ENCODE measurements around the gene CACNA1I. TPM values are rescaled to one million over a fixed set of nuclear protein-coding genes. Genes with fewer than 3 reads are reported as not detected.

The CACNA1I gene
- total RNA-seq, 1 experiment from 2014 or later: 2.1 TPM

DNA sequence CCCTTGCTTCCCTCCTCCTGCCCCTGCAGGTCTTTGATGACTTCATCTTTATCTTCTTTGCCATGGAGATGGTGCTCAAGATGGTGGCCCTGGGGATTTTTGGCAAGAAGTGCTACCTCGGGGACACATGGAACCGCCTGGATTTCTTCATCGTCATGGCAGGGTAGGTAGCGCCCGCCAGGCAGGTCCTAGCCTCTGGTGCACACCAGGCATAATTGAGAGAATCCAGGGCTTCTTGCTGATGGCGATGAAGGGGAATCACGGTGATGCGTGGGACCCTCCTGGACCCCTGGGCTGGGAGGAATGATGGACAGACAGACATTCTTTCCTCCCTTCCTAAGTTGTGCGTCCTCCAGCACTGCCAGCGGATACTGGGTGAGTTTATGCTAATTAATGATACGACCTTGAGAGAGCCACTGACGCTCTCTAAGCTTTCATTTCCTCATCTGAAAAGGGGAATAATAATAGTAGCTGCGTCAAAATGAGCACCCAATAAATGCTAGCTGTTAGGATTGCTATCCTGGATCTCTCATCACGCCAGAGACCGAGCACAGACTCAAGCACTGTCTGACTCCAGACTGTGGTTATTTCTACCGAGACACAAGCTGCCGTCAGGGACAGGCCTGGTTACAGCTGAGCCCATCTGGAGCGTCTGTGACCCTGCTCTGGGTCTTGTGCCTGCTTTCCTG is 30.1 kb downstream of the CACNA1I start (continued):
- TF ChIP-seq, protein P1, sequence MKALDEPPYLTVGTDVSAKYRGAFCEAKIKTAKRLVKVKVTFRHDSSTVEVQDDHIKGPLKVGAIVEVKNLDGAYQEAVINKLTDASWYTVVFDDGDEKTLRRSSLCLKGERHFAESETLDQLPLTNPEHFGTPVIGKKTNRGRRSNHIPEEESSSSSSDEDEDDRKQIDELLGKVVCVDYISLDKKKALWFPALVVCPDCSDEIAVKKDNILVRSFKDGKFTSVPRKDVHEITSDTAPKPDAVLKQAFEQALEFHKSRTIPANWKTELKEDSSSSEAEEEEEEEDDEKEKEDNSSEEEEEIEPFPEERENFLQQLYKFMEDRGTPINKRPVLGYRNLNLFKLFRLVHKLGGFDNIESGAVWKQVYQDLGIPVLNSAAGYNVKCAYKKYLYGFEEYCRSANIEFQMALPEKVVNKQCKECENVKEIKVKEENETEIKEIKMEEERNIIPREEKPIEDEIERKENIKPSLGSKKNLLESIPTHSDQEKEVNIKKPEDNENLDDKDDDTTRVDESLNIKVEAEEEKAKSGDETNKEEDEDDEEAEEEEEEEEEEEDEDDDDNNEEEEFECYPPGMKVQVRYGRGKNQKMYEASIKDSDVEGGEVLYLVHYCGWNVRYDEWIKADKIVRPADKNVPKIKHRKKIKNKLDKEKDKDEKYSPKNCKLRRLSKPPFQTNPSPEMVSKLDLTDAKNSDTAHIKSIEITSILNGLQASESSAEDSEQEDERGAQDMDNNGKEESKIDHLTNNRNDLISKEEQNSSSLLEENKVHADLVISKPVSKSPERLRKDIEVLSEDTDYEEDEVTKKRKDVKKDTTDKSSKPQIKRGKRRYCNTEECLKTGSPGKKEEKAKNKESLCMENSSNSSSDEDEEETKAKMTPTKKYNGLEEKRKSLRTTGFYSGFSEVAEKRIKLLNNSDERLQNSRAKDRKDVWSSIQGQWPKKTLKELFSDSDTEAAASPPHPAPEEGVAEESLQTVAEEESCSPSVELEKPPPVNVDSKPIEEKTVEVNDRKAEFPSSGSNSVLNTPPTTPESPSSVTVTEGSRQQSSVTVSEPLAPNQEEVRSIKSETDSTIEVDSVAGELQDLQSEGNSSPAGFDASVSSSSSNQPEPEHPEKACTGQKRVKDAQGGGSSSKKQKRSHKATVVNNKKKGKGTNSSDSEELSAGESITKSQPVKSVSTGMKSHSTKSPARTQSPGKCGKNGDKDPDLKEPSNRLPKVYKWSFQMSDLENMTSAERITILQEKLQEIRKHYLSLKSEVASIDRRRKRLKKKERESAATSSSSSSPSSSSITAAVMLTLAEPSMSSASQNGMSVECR (CRISPR knock-in tag; IDR thresholded peaks at IDR 0.05; ENCODE audit: borderline replicate concordance): no peak
- TF ChIP-seq, protein P2, sequence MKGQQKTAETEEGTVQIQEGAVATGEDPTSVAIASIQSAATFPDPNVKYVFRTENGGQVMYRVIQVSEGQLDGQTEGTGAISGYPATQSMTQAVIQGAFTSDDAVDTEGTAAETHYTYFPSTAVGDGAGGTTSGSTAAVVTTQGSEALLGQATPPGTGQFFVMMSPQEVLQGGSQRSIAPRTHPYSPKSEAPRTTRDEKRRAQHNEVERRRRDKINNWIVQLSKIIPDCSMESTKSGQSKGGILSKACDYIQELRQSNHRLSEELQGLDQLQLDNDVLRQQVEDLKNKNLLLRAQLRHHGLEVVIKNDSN (CRISPR knock-in tag; IDR thresholded peaks at IDR 0.05): no peak
- TF ChIP-seq, protein P3, sequence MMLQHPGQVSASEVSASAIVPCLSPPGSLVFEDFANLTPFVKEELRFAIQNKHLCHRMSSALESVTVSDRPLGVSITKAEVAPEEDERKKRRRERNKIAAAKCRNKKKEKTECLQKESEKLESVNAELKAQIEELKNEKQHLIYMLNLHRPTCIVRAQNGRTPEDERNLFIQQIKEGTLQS (CRISPR knock-in tag; conservative IDR thresholded peaks at IDR 0.05): no peak
- no peak for TF ChIP-seq SMAD3 (CRISPR knock-in tag; IDR thresholded peaks at IDR 0.05; ENCODE audit: borderline replicate concordance)

DNA sequence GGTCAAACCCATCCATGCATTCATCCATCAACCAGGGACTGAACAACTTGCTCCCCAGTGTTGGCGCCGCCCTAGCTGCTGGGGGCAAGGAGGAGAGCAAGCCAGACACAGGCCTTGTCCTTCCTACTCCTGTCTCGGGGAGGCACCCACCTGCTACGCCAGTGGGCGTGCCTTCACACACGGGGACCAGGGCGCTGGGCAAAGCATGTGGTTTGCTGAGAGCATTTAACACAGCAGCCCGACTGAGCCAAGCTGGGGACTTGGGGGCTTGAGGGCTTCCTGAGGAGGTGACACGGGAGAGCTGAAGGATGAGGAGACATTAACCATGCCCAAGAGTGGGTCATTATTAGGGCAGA is 30.6 kb downstream of the CACNA1I start:
- CTCF ChIA-PET: no interaction called here
- Mint-ChIP-seq H3K9me3 (peaks cover 13% of the 10 kb centered on the region), H3K27me3 (ENCODE audit: low read depth) (peaks cover 41% of the 10 kb centered on the region), H3K36me3 (no peaks in the 10 kb centered on the region), H3K4me1 (peaks cover 21% of the 10 kb centered on the region), H3K4me3 (no peak overlapping the region), H3K27ac (no peak overlapping the region)
- DNase-seq (ENCODE audit: low spot score) (no peak), ATAC-seq (no peak)
- POLR2A ChIA-PET: no interaction called here
- TF ChIP-seq, protein P2 (CRISPR knock-in tag; IDR thresholded peaks at IDR 0.05): no peak
- no peak for TF ChIP-seq ZNF263 (CRISPR knock-in tag; IDR thresholded peaks at IDR 0.05; ENCODE audit: low read depth)
- TF ChIP-seq ESRRA (CRISPR knock-in tag; IDR thresholded peaks at IDR 0.05; ENCODE audit: borderline replicate concordance): no peak
- TF ChIP-seq TP53 (CRISPR knock-in tag; IDR thresholded peaks at IDR 0.05): no peak
- TF ChIP-seq, protein P4, sequence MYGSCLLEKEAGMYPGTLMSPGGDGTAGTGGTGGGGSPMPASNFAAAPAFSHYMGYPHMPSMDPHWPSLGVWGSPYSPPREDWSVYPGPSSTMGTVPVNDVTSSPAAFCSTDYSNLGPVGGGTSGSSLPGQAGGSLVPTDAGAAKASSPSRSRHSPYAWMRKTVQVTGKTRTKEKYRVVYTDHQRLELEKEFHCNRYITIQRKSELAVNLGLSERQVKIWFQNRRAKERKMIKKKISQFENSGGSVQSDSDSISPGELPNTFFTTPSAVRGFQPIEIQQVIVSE (CRISPR knock-in tag; IDR thresholded peaks at IDR 0.05; ENCODE audit: borderline replicate concordance): no peak
- TF ChIP-seq, protein P5, sequence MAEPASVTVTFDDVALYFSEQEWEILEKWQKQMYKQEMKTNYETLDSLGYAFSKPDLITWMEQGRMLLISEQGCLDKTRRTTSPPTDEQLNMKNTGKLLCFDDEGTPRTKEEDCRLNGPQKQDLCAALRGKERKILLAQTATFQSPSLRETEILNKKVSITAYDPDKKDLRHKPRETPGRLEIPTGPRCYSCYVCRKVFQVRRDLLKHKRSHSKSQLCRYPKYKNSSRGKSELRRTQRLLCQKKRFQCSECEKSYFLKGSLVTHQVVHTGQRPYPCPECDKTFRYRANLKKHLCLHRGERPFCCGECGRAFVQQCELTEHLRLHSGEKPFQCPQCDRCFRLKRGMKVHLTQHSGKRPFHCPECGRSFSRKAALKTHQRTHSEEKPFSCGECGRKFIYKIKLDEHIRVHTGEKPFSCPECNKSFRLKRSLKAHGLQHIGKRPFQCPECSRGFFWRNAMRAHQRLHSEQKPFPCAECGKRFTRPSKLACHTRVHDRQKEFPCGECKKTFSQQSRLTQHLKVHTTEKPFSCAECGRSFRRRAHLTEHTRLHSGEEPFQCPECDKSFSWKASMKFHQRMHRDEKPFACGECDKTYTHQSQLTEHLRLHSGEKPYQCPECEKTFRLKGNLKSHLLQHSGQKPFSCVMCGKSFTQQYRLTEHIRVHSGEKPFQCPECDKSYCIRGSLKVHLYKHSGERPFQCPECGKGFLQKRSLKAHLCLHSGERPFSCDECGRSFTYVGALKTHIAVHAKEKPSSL (CRISPR knock-in tag; conservative IDR thresholded peaks at IDR 0.05): no peak
- TF ChIP-seq, protein P6, sequence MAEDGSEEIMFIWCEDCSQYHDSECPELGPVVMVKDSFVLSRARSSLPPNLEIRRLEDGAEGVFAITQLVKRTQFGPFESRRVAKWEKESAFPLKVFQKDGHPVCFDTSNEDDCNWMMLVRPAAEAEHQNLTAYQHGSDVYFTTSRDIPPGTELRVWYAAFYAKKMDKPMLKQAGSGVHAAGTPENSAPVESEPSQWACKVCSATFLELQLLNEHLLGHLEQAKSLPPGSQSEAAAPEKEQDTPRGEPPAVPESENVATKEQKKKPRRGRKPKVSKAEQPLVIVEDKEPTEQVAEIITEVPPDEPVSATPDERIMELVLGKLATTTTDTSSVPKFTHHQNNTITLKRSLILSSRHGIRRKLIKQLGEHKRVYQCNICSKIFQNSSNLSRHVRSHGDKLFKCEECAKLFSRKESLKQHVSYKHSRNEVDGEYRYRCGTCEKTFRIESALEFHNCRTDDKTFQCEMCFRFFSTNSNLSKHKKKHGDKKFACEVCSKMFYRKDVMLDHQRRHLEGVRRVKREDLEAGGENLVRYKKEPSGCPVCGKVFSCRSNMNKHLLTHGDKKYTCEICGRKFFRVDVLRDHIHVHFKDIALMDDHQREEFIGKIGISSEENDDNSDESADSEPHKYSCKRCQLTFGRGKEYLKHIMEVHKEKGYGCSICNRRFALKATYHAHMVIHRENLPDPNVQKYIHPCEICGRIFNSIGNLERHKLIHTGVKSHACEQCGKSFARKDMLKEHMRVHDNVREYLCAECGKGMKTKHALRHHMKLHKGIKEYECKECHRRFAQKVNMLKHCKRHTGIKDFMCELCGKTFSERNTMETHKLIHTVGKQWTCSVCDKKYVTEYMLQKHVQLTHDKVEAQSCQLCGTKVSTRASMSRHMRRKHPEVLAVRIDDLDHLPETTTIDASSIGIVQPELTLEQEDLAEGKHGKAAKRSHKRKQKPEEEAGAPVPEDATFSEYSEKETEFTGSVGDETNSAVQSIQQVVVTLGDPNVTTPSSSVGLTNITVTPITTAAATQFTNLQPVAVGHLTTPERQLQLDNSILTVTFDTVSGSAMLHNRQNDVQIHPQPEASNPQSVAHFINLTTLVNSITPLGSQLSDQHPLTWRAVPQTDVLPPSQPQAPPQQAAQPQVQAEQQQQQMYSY (CRISPR knock-in tag; IDR thresholded peaks at IDR 0.05): no peak
- TF ChIP-seq ZNF423 (CRISPR knock-in tag; IDR thresholded peaks at IDR 0.05): no peak
- TF ChIP-seq, protein P7, sequence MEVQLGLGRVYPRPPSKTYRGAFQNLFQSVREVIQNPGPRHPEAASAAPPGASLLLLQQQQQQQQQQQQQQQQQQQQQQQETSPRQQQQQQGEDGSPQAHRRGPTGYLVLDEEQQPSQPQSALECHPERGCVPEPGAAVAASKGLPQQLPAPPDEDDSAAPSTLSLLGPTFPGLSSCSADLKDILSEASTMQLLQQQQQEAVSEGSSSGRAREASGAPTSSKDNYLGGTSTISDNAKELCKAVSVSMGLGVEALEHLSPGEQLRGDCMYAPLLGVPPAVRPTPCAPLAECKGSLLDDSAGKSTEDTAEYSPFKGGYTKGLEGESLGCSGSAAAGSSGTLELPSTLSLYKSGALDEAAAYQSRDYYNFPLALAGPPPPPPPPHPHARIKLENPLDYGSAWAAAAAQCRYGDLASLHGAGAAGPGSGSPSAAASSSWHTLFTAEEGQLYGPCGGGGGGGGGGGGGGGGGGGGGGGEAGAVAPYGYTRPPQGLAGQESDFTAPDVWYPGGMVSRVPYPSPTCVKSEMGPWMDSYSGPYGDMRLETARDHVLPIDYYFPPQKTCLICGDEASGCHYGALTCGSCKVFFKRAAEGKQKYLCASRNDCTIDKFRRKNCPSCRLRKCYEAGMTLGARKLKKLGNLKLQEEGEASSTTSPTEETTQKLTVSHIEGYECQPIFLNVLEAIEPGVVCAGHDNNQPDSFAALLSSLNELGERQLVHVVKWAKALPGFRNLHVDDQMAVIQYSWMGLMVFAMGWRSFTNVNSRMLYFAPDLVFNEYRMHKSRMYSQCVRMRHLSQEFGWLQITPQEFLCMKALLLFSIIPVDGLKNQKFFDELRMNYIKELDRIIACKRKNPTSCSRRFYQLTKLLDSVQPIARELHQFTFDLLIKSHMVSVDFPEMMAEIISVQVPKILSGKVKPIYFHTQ (CRISPR knock-in tag; IDR thresholded peaks at IDR 0.05): no peak
- no peak for TF ChIP-seq CREB1 (CRISPR knock-in tag; IDR thresholded peaks at IDR 0.05)
- TF ChIP-seq ZNF317 (CRISPR knock-in tag; IDR thresholded peaks at IDR 0.05; ENCODE audit: borderline replicate concordance, low read depth): no peak
- TF ChIP-seq, protein P8, sequence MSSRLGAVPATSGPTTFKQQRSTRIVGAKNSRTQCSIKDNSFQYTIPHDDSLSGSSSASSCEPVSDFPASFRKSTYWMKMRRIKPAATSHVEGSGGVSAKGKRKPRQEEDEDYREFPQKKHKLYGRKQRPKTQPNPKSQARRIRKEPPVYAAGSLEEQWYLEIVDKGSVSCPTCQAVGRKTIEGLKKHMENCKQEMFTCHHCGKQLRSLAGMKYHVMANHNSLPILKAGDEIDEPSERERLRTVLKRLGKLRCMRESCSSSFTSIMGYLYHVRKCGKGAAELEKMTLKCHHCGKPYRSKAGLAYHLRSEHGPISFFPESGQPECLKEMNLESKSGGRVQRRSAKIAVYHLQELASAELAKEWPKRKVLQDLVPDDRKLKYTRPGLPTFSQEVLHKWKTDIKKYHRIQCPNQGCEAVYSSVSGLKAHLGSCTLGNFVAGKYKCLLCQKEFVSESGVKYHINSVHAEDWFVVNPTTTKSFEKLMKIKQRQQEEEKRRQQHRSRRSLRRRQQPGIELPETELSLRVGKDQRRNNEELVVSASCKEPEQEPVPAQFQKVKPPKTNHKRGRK (CRISPR knock-in tag; IDR thresholded peaks at IDR 0.05; ENCODE audit: borderline replicate concordance): no peak
